T47D (cell line): Measurements from ENCODE around the gene SEMA5A.

ENCODE experiments used
- DNase-seq, 2 experiments: peaks; one replicate each; pipeline versions ENCODE4 v3.0.0 to v3.0.0-alpha.2; 2011 to 2012; ENCODE audit warnings: low read depth in 1 of 2, low spot score in 1 of 2
- JUND ChIP-seq: IDR thresholded peaks from 2 replicates; pipeline ENCODE4 v1.6.1; 2012; ENCODE audit warnings: low read depth
- in situ Hi-C: cut with HindIII; loops from 2 replicates; pipeline ENCODE4 v1.10.0; 2016; ENCODE audit warnings: low sequenced_read_pairs, low pct_unique_long_range_greater_than_20kb

Gene SEMA5A

GRCh38 chr5:9562141-9562540, 16.3 kb upstream of the SEMA5A start:
- in situ Hi-C loops = no loop called here
- no peak for DNase-seq

GRCh38 chr5:9559965-9560364, 14.1 kb upstream of the SEMA5A start:
- DNase-seq = no peak
- in situ Hi-C loops = no loop called here
- no peak for TF ChIP-seq JUND

More at GRCh38 chr5:9562141-9562540, 16.3 kb upstream of the SEMA5A start:
- no peak for TF ChIP-seq JUND

- no peak for DNase-seq
- TF ChIP-seq JUND = no peak
- in situ Hi-C loops = no loop called here
Measured at GRCh38 chr5:9558319-9558965, 12.6 kb upstream of the SEMA5A start.

- no peak for DNase-seq
- in situ Hi-C loops = no loop called here
Measured at GRCh38 chr5:9557696-9558095, 11.8 kb upstream of the SEMA5A start.

GRCh38 chr5:9555961-9556360, 10.1 kb upstream of the SEMA5A start:
- no peak for TF ChIP-seq JUND
- in situ Hi-C loops = no loop called here
- no peak for DNase-seq

More at GRCh38 chr5:9557696-9558095, 11.8 kb upstream of the SEMA5A start:
- TF ChIP-seq JUND = no peak

GRCh38 chr5:9554122-9554521, 8.2 kb upstream of the SEMA5A start:
- DNase-seq = no peak
- TF ChIP-seq JUND = no peak
- in situ Hi-C loops = no loop called here

- in situ Hi-C loops = no loop called here
- no peak for DNase-seq
- no peak for TF ChIP-seq JUND
Measured at GRCh38 chr5:9553561-9553960, 7.7 kb upstream of the SEMA5A start.

GRCh38 chr5:9551567-9552537, 6.0 kb upstream of the SEMA5A start:
- no peak for TF ChIP-seq JUND
- in situ Hi-C loops = no loop called here
- DNase-seq = no peak

- TF ChIP-seq JUND = no peak
- DNase-seq = no peak
- in situ Hi-C loops = no loop called here
Measured at GRCh38 chr5:9549941-9550340, 4.1 kb upstream of the SEMA5A start.

- in situ Hi-C loops = no loop called here
- no peak for DNase-seq
- TF ChIP-seq JUND = no peak
Measured at GRCh38 chr5:9547122-9547947, 1.5 kb upstream of the SEMA5A start.

GRCh38 chr5:9545136-9545991, 511 bp downstream of the SEMA5A start:
- in situ Hi-C loops = no loop called here
- no peak for TF ChIP-seq JUND
- DNase-seq = no peak
